HEK293T (cell line): ENCODE measurements around the gene RER1.

Source experiments
- CTCF ChIA-PET: fragments of 350-600 bp; formaldehyde crosslinking; extraction: SDS; loops from one replicate; lab custom pipeline; 2021; ENCODE audit warnings: antibody characterized with exemption, inconsistent platforms; lab: Yijun Ruan, JAX
- POLR2A ChIA-PET: fragments of 350-600 bp; formaldehyde crosslinking; extraction: SDS; loops from one replicate; lab custom pipeline; 2020; ENCODE audit warnings: antibody characterized with exemption, inconsistent platforms; lab: Yijun Ruan, JAX
- DNase-seq: peaks from one replicate; pipeline ENCODE4 v3.0.0; 2012; ENCODE audit warnings: mixed read lengths; ENCODE audit errors: extremely low spot score
- ARNT ChIP-seq: fragments of 450-650 bp; IDR thresholded peaks from 2 replicates; pipeline ENCODE4 v1.6.1; 2017; ENCODE audit warnings: mild to moderate bottlenecking
- BHLHE40 ChIP-seq: fragments of 450-650 bp; IDR thresholded peaks from 2 replicates; pipeline ENCODE4 v1.6.1; 2016; ENCODE audit warnings: mild to moderate bottlenecking, moderate library complexity, borderline replicate concordance
- CTBP1 ChIP-seq: fragments of 450-650 bp; IDR thresholded peaks from 2 replicates; pipeline ENCODE4 v1.6.1; 2016; ENCODE audit warnings: borderline replicate concordance
- ELF4 ChIP-seq: fragments of 450-650 bp; IDR thresholded peaks from 2 replicates; pipeline ENCODE4 v1.6.1; 2017; ENCODE audit warnings: antibody characterized with exemption
- FOXA1 ChIP-seq: fragments of 450-650 bp; IDR thresholded peaks from 2 replicates; pipeline ENCODE4 v1.6.1; 2016; ENCODE audit warnings: mild to moderate bottlenecking
- FOXK2 ChIP-seq: fragments of 450-650 bp; IDR thresholded peaks from 2 replicates; pipeline ENCODE4 v1.6.1; 2016; ENCODE audit warnings: mild to moderate bottlenecking
- FOXM1 ChIP-seq: fragments of 450-650 bp; IDR thresholded peaks from 2 replicates; pipeline ENCODE4 v1.6.1; 2017; ENCODE audit warnings: mild to moderate bottlenecking, borderline replicate concordance
- HDGF ChIP-seq: fragments of 450-650 bp; IDR thresholded peaks from 2 replicates; pipeline ENCODE4 v1.6.1; 2017; ENCODE audit warnings: antibody characterized with exemption, borderline replicate concordance
- L3MBTL2 ChIP-seq: fragments of 450-650 bp; conservative IDR thresholded peaks from 2 replicates; pipeline ENCODE4 v1.6.1; 2016; ENCODE audit warnings: mild to moderate bottlenecking
- LEF1 ChIP-seq: fragments of 450-650 bp; IDR thresholded peaks from 2 replicates; pipeline ENCODE4 v1.6.1; 2017; ENCODE audit warnings: mild to moderate bottlenecking, borderline replicate concordance
- NFRKB ChIP-seq: fragments of 450-650 bp; IDR thresholded peaks from 2 replicates; pipeline ENCODE4 v1.6.1; 2016; ENCODE audit warnings: mild to moderate bottlenecking, moderate library complexity
- PKNOX1 ChIP-seq: fragments of 450-650 bp; IDR thresholded peaks from 2 replicates; pipeline ENCODE4 v1.6.1; 2016
- SP1 ChIP-seq: fragments of 450-650 bp; IDR thresholded peaks from 2 replicates; pipeline ENCODE4 v1.6.1; 2017
- SUZ12 ChIP-seq: fragments of 450-650 bp; IDR thresholded peaks from 2 replicates; pipeline ENCODE4 v1.6.1; 2016; ENCODE audit warnings: mild to moderate bottlenecking
- TARDBP ChIP-seq: fragments of 450-650 bp; IDR thresholded peaks from 2 replicates; pipeline ENCODE4 v1.6.1; 2016
- ZNF384 ChIP-seq: fragments of 450-650 bp; IDR thresholded peaks from 2 replicates; pipeline ENCODE4 v1.6.1; 2016

The RER1 gene

GRCh38 chr1:2430592-2430973 lies 38.9 kb downstream of the RER1 start:
- TF ChIP-seq BHLHE40 (no peak), PKNOX1 (no peak), FOXA1 (no peak), FOXM1 (no peak), FOXK2 (no peak), HDGF (no peak), ARNT (no peak), SUZ12 (no peak), LEF1 (no peak), L3MBTL2 (no peak), ZNF384 (no peak)
- CTCF ChIA-PET = no interaction called here
- POLR2A ChIA-PET = interaction anchor here (0.7 kb wide), 1 partner anchor 10 kb away, joined by 4 read pairs; no protein-coding TSS in a partner anchor
- DNase-seq = no peak

DNA sequence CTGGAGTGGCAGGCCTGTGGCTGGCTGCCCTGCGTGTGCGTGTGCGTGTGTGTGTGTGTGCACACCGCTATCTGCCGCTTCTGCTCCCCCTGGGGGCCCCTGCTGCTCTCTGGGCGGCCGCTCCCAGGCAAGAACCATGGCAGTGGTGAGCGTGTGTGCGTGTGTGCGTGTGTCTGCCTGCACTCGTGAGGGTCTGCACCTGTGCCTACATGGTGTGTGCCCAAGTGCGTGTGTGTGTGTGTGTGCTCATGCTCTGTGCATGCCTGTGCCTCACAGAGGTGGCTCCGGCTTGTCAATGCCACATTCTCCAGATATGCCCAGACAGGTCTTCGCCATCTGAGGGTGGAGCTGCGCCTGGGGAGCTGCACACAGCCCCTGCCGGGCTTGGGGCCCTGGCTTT lies 39.5 kb downstream of the RER1 start:
- POLR2A ChIA-PET = no interaction called here
- no peak for TF ChIP-seq ELF4
- no peak for TF ChIP-seq LEF1
- no peak for TF ChIP-seq ARNT
- no peak for TF ChIP-seq ZNF384
- no peak for TF ChIP-seq FOXM1
- no peak for TF ChIP-seq SP1
- CTCF ChIA-PET = no interaction called here
- no peak for DNase-seq

- DNase-seq = no peak
- TF ChIP-seq ZNF384 (no peak), PKNOX1 (no peak), FOXM1 (no peak), SUZ12 (no peak), CTBP1 (no peak), HDGF (no peak), ELF4 (no peak), LEF1 (no peak), BHLHE40 (no peak), FOXK2 (no peak), L3MBTL2 (no peak), SP1 (no peak), ARNT (no peak), FOXA1 (no peak)
- ChIA-PET CTCF (no interaction called here), POLR2A (no interaction called here)
These were observed 39.9 kb downstream of the RER1 start for GRCh38 chr1:2431518-2431917.

GRCh38 chr1:2432441-2432844 lies 40.8 kb downstream of the RER1 start:
- CTCF ChIA-PET = no interaction called here
- no peak for TF ChIP-seq BHLHE40
- TF ChIP-seq CTBP1 = no peak
- no peak for TF ChIP-seq TARDBP
- TF ChIP-seq ELF4 = no peak
- no peak for TF ChIP-seq PKNOX1
- no peak for TF ChIP-seq LEF1
- no peak for TF ChIP-seq FOXA1
- TF ChIP-seq ARNT = no peak
- no peak for TF ChIP-seq HDGF
- no peak for TF ChIP-seq ZNF384
- no peak for TF ChIP-seq FOXM1
- TF ChIP-seq FOXK2 = no peak
- no peak for TF ChIP-seq NFRKB
- TF ChIP-seq SP1 = no peak
- TF ChIP-seq SUZ12 = no peak
- no peak for TF ChIP-seq L3MBTL2
- DNase-seq = no peak
- POLR2A ChIA-PET = interaction anchor here (0.8 kb wide), 1 partner anchor 16 kb away, joined by 4 read pairs; no protein-coding TSS in a partner anchor

DNA sequence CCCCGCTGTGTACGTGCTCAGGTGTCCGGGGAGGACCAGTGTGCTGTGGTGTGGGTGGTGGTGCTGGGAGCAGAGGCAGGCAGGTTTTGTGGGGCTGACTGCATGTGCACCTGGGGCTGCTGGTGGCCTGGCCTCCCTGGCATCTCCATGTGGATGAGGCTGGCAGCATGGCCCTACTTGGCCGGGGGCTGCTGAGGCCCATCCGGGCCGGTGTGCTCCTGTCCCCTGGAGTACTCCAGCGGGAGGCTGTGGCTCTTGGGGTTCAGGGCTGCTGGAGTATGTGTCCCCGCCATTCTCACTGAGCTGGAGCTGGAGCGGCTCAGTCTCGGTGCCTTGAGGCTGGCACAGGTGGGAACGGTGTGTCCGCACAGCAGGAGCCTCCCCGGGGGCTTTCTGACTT lies 41.6 kb downstream of the RER1 start:
- POLR2A ChIA-PET = no interaction called here
- TF ChIP-seq FOXK2 (no peak), SUZ12 (no peak), FOXM1 (no peak), LEF1 (no peak), SP1 (no peak), CTBP1 (no peak), NFRKB (no peak), ARNT (no peak), FOXA1 (no peak), PKNOX1 (no peak), BHLHE40 (no peak), HDGF (no peak), ELF4 (no peak), ZNF384 (no peak), L3MBTL2 (no peak)
- no peak for DNase-seq
- CTCF ChIA-PET = no interaction called here
